Breast epithelium (tissue), 4 donors: ENCODE measurements around the gene TNNT2. TPM values are rescaled to one million over a fixed set of nuclear protein-coding genes. Genes with fewer than 3 reads are reported as not detected.

Experiments used
- DNase-seq, 2 donors: peaks; one replicate each; pipeline ENCODE4 v3.0.0-alpha.2; 2019; ENCODE audit warnings: low spot score in 2 of 2
- H3K27ac ChIP-seq, 2 donors: fragments of 200-600 bp; sonication (generic) in 1 of 2; one replicate each; pipeline ENCODE4 v1.5.1; 2016 to 2019; ENCODE audit warnings: mild to moderate bottlenecking in 1 of 2
- H3K27me3 ChIP-seq, 2 donors: fragments of 200-600 bp; sonication (generic) in 1 of 2; one replicate each; pipeline versions ENCODE4 v1.5.1 to v1.6.0; 2017 to 2019; ENCODE audit warnings: control low read depth in 1 of 2, mild to moderate bottlenecking in 1 of 2
- H3K36me3 ChIP-seq: fragments of 200-600 bp; one replicate; pipeline ENCODE4 v1.5.1; 2019
- H3K4me1 ChIP-seq, 2 donors: fragments of 200-600 bp; sonication (generic); one replicate each; pipeline ENCODE4 v1.5.1; 2016 to 2019; ENCODE audit warnings: control low read depth in 1 of 2
- H3K4me3 ChIP-seq, 3 donors: fragments of 200-600 bp; sonication (generic); 1 replicate in 2 of 3; 2 replicates in 1 of 3; pipeline ENCODE4 v1.5.1; 2016 to 2019; ENCODE audit warnings: mild to moderate bottlenecking in 3 of 3, moderate library complexity in 2 of 3
- H3K9me3 ChIP-seq, 2 donors: fragments of 200-600 bp; sonication (generic) in 1 of 2; one replicate each; pipeline ENCODE4 v1.5.1; 2016 to 2019; ENCODE audit warnings: control low read depth in 1 of 2
- POLR2A ChIP-seq: fragments of 450-650 bp; IDR thresholded peaks from one replicate; pipeline ENCODE4 v1.6.1; 2016; ENCODE audit warnings: antibody characterized with exemption, mild to moderate bottlenecking, moderate library complexity
- POLR2AphosphoS5 ChIP-seq, 3 donors: sonication (generic); formaldehyde crosslinking; IDR thresholded peaks; one replicate each; pipeline ENCODE4 v1.6.1; 2017; ENCODE audit warnings: antibody characterized with exemption in 3 of 3
- intact Hi-C: fragments of 100-400 bp; cut with DNase I; formaldehyde crosslinking; loops from one replicate; pipeline ENCODE4 v1.15.1; 2023; ENCODE audit warnings: low total_unique reads
- total RNA-seq, 3 donors: library from RNA; depleted of rRNA; stranded (reverse); fragments of >200 nt; gene quantifications; one replicate each; pipeline ENCODE4 v1.1.0, GENCODE V29; 2016
- TF ChIP-seq, protein P1 (sequence below), 3 donors: fragments of 450-650 bp; IDR thresholded peaks; one replicate each; pipeline ENCODE4 v1.5.1; 2016 to 2017; ENCODE audit warnings: antibody characterized with exemption in 3 of 3, mild to moderate bottlenecking in 3 of 3, moderate library complexity in 3 of 3

TNNT2 gene
- total RNA-seq, 3 donors from 2014 or later: 1.3 to 2.6 TPM; not detected in 1

DNA sequence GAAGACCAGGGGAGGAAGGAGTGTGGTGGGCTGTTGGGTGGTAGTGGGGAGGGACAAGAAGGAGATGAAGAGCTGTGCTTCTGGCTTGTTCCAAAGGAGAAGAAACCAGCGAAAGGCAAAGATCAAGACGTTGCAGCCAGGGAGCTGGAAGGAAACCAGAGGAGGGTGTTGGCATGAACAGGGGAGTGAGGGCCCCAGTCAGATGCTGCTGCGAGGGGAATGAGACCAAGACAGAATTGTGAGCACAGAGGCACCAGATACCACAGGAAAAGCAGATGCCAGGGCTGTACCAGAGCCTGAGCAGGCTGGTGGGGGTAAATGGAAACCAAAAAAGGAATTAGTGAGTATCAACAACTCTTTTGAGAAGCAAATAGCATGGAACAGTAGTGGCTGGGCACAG lies 15.6 kb upstream of the TNNT2 start:
- H3K9me3 ChIP-seq: no peaks in the 10 kb centered on the region
- no peaks in the 10 kb centered on the region for H3K36me3 ChIP-seq
- no peak for DNase-seq
- H3K4me1 ChIP-seq: no peaks in the 10 kb centered on the region
- TF ChIP-seq, protein P1, sequence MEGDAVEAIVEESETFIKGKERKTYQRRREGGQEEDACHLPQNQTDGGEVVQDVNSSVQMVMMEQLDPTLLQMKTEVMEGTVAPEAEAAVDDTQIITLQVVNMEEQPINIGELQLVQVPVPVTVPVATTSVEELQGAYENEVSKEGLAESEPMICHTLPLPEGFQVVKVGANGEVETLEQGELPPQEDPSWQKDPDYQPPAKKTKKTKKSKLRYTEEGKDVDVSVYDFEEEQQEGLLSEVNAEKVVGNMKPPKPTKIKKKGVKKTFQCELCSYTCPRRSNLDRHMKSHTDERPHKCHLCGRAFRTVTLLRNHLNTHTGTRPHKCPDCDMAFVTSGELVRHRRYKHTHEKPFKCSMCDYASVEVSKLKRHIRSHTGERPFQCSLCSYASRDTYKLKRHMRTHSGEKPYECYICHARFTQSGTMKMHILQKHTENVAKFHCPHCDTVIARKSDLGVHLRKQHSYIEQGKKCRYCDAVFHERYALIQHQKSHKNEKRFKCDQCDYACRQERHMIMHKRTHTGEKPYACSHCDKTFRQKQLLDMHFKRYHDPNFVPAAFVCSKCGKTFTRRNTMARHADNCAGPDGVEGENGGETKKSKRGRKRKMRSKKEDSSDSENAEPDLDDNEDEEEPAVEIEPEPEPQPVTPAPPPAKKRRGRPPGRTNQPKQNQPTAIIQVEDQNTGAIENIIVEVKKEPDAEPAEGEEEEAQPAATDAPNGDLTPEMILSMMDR (IDR thresholded peaks at IDR 0.05): no peak
- TF ChIP-seq POLR2AphosphoS5 (IDR thresholded peaks at IDR 0.05) (no peak), POLR2A (no peak)
- H3K4me3 ChIP-seq: no peak overlapping the region
- H3K27me3 ChIP-seq: no peaks in the 10 kb centered on the region
- intact Hi-C loops: no loop called here
- no peak overlapping the region for H3K27ac ChIP-seq

DNA sequence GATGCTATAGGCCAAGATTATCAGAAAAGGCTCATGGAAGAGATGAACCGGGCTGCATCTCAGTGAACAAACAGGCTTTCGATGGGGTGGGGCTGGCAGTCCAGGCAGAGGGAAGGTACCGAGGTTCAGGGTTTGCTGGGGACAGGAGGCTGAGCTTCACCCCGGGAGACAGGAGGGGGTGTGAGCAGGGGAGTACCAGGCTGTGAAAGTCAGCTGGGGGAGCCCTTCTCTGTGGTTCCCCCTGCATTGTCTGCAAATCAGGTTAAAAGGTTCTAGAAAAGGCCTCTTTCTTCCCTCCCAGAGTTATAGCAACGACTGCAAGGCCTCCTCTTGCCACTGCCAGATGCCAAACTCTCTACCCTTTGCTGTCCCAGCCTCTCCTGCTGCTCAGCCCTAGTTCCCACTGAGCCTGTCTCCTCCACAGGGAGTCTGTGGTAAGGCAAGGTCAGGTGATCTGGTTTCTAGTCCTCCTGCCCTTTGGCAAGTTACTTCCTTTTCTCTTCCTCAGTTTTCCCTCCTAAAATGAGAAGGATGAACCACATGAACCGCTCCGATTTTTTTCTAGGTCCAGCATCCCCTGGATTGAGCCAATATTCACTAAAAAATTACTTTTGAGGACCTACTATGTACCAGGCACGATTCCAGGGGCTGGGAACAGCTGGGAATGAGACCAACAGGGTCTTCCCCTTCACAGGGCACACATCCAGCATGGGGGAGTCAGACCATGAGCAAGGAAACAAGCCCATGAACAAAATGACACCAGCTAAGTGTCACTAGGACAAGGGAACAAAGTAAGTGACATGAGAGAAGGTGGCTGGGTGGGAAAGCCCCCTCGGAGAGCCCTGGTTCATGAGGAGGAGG lies 14.4 kb upstream of the TNNT2 start:
- no peaks in the 10 kb centered on the region for H3K36me3 ChIP-seq
- H3K4me1 ChIP-seq: no peaks in the 10 kb centered on the region
- DNase-seq: no peak
- intact Hi-C loops: no loop called here
- H3K27me3 ChIP-seq: no peaks in the 10 kb centered on the region
- H3K4me3 ChIP-seq: no peak overlapping the region
- TF ChIP-seq, protein P1 (IDR thresholded peaks at IDR 0.05): no peak
- TF ChIP-seq POLR2A: no peak
- TF ChIP-seq POLR2AphosphoS5 (IDR thresholded peaks at IDR 0.05): no peak
- no peaks in the 10 kb centered on the region for H3K9me3 ChIP-seq
- H3K27ac ChIP-seq: no peak overlapping the region

DNA sequence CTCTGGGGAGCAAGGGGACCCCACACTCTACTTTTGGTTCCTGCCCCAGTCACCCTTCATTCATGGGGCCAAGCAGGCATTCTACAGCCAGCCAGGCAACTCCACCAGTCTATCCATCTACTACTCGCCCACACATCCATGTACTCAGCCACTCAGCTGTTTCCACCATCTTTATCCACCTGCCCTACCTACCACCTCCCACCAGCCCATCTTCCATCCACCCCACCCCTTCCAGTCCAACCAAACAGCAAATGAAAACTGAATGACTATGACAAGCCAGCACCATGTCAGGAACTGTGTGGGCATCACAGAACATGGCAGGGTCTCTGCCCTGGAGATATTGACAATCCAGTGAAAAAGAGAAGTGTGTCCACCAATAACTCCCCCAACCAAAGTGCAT lies 13.7 kb upstream of the TNNT2 start:
- Histone ChIP-seq H3K9me3 (no peaks in the 10 kb centered on the region), H3K4me3 (no peak overlapping the region), H3K4me1 (no peaks in the 10 kb centered on the region), H3K27me3 (no peaks in the 10 kb centered on the region), H3K36me3 (no peaks in the 10 kb centered on the region), H3K27ac (no peak overlapping the region)
- intact Hi-C loops: no loop called here
- TF ChIP-seq POLR2AphosphoS5 (IDR thresholded peaks at IDR 0.05) (no peak), POLR2A (no peak)
- TF ChIP-seq, protein P1 (IDR thresholded peaks at IDR 0.05): no peak
- DNase-seq: no peak

DNA sequence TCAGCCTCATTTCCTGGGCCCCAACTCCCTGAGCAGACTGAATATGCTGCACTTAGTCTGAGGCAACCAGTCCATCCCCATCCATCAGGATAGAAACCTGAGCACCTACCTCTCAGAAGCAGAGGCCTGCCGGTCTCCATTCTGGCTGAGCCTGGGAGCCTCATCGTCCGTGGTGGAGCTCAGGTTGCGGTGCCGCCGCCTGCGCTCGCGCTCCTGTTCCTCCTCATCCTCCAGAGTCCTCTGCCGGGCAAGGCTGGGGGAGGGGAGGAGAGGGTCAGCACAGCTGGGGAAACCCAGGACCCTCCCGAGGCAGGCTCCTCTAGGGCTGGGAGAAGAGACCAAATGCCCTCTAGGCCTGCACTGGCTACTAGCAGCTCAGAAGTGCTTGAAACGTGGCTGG lies 11.6 kb upstream of the TNNT2 start:
- H3K4me3 ChIP-seq: no peak overlapping the region
- DNase-seq: no peak
- H3K36me3 ChIP-seq: no peaks in the 10 kb centered on the region
- intact Hi-C loops: no loop called here
- no peaks in the 10 kb centered on the region for H3K9me3 ChIP-seq
- no peaks in the 10 kb centered on the region for H3K4me1 ChIP-seq
- H3K27me3 ChIP-seq: no peaks in the 10 kb centered on the region
- TF ChIP-seq, protein P1 (IDR thresholded peaks at IDR 0.05): no peak
- TF ChIP-seq POLR2A (no peak), POLR2AphosphoS5 (IDR thresholded peaks at IDR 0.05) (no peak)
- no peak overlapping the region for H3K27ac ChIP-seq

DNA sequence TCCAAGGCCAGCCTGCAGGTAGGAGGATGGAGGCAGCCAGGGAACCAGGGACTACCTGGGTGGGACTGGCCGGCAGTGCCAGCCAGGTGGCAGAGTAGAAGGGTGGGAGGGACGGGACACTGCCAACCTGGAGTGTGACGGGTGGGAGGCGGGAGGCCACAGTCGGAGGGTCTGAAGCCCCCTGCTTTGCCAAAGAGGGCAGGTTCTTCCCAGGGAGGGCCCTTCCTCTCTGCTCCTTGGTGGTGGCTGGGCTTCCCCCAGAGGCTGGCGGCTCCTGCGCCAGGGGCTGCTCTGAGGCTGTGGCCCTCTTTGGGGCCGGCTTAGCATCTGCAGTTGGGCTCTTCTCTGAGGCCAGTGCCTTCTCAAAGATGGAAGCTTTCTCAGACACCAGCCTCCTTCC lies 8.7 kb upstream of the TNNT2 start:
- no peak for TF ChIP-seq POLR2A
- TF ChIP-seq, protein P1 (IDR thresholded peaks at IDR 0.05): no peak
- TF ChIP-seq POLR2AphosphoS5 (IDR thresholded peaks at IDR 0.05): no peak
- Histone ChIP-seq H3K36me3 (no peaks in the 10 kb centered on the region), H3K4me3 (no peak overlapping the region), H3K4me1 (peaks cover 0 to 2% of the 10 kb centered on the region in 2 donors), H3K9me3 (no peaks in the 10 kb centered on the region), H3K27ac (no peak overlapping the region), H3K27me3 (no peaks in the 10 kb centered on the region)
- intact Hi-C loops: no loop called here
- DNase-seq: no peak
